Karpas-422 (cell line): Measurements from ENCODE around the gene CRYGA. TPM values are rescaled to one million over a fixed set of nuclear protein-coding genes. Genes with fewer than 3 reads are reported as not detected.

Source experiments
- DNase-seq: peaks from one replicate; pipeline ENCODE4 v3.0.0-alpha.2; 2015
- H2AFZ ChIP-seq: fragments of 200-600 bp; sonication (generic); 2 replicates; pipeline ENCODE4 v1.6.1; 2014; ENCODE audit warnings: antibody characterized with exemption, low read length, mixed read lengths
- H3K27ac ChIP-seq: fragments of 200-600 bp; sonication (generic); 2 replicates; pipeline ENCODE4 v1.5.1; 2014; ENCODE audit warnings: mild to moderate bottlenecking, low read length, moderate library complexity
- H3K27me3 ChIP-seq: fragments of 200-600 bp; sonication (generic); 2 replicates; pipeline ENCODE4 v1.6.1; 2014; ENCODE audit warnings: low read length, mixed read lengths
- H3K36me3 ChIP-seq: fragments of 200-600 bp; sonication (generic); 2 replicates; pipeline ENCODE4 v1.6.1; 2014; ENCODE audit warnings: low read length, mixed read lengths; ENCODE audit not compliant: insufficient read depth
- H3K4me1 ChIP-seq: fragments of 200-600 bp; sonication (generic); 2 replicates; pipeline ENCODE4 v1.6.1; 2014; ENCODE audit warnings: mild to moderate bottlenecking, low read length, mixed read lengths
- H3K4me2 ChIP-seq: fragments of 200-600 bp; sonication (generic); 2 replicates; pipeline ENCODE4 v1.6.1; 2014; ENCODE audit warnings: low read length, low read depth, mild to moderate bottlenecking; ENCODE audit not compliant: poor library complexity, severe bottlenecking
- H3K4me3 ChIP-seq: fragments of 200-600 bp; sonication (generic); 2 replicates; pipeline ENCODE4 v1.5.1; 2014; ENCODE audit warnings: mild to moderate bottlenecking, antibody characterized with exemption, low read length, mixed read lengths
- H3K79me2 ChIP-seq: fragments of 200-600 bp; sonication (generic); 2 replicates; pipeline ENCODE4 v1.6.1; 2014; ENCODE audit warnings: mild to moderate bottlenecking, low read length, mixed read lengths
- H3K9ac ChIP-seq: fragments of 200-600 bp; sonication (generic); 2 replicates; pipeline ENCODE4 v1.6.0; 2014; ENCODE audit warnings: low read length
- H3K9me2 ChIP-seq: fragments of 200-600 bp; sonication (generic), shearing (Covaris generic); replicated peaks from 2 replicates; pipeline ENCODE4 v1.6.0; 2014; ENCODE audit warnings: mild to moderate bottlenecking, low read length, moderate library complexity; ENCODE audit not compliant: insufficient read depth
- H3K9me3 ChIP-seq: fragments of 300-700, 200-600 bp; sonication (generic); 2 replicates; pipeline ENCODE4 v1.6.1; 2014; ENCODE audit warnings: low read length, mixed read lengths
- H4K20me1 ChIP-seq: fragments of 200-600 bp; sonication (generic); 2 replicates; pipeline ENCODE4 v1.6.1; 2014; ENCODE audit warnings: mild to moderate bottlenecking, antibody characterized with exemption, low read length, low read depth; ENCODE audit not compliant: insufficient read depth
- total RNA-seq: library from RNA; depleted of rRNA; stranded (reverse); fragments of >200 nt; shearing (Covaris generic); gene quantifications from 2 replicates; pipeline ENCODE4 v1.2.3, GENCODE V29; 2014; ENCODE audit warnings: low replicate concordance; rRNA removed

The CRYGA gene
- not detected in 2 replicates for total RNA-seq

GRCh38 chr2:208163489-208163888 is at the start of gene CRYGA:
TSS of gene CRYGA (minus strand) at chr2:208163589. CDS start at chr2:208163556, 33 bp downstream.
- no peak within 1 kb of the TSS for H3K27ac ChIP-seq

GRCh38 chr2:208210688-208211451 is 47.5 kb upstream of the CRYGA start:
- Histone ChIP-seq H3K4me1 (no peaks in the 10 kb centered on the region), H2AFZ (no peak overlapping the region), H3K9ac (no peak overlapping the region)

More at GRCh38 chr2:208163489-208163888, at the start of gene CRYGA:
- Histone ChIP-seq H3K4me1 (no peaks in the 10 kb centered on the region), H3K79me2 (no peaks in the 10 kb centered on the region), H3K9ac (no peak within 1 kb of the TSS), H3K4me3 (no peak within 1 kb of the TSS), H3K27me3 (no peaks in the 10 kb centered on the region), H3K9me2 (no peaks in the 10 kb centered on the region), H3K4me2 (no peak within 1 kb of the TSS), H4K20me1 (no peaks in the 10 kb centered on the region), H3K36me3 (no peaks in the 10 kb centered on the region), H3K9me3 (no peaks in the 10 kb centered on the region), H2AFZ (no peak within 1 kb of the TSS)
- no peak for DNase-seq

GRCh38 chr2:208208335-208209085 is 45.1 kb upstream of the CRYGA start:
- no peaks in the 10 kb centered on the region for H3K4me1 ChIP-seq
- H3K4me3 ChIP-seq: no peak overlapping the region
- no peaks in the 10 kb centered on the region for H4K20me1 ChIP-seq
- no peak overlapping the region for H3K4me2 ChIP-seq
- no peaks in the 10 kb centered on the region for H3K27me3 ChIP-seq
- H3K36me3 ChIP-seq: no peaks in the 10 kb centered on the region
- no peak overlapping the region for H3K9ac ChIP-seq
- no peaks in the 10 kb centered on the region for H3K9me2 ChIP-seq
- DNase-seq: no peak
- no peak overlapping the region for H3K27ac ChIP-seq
- H3K9me3 ChIP-seq: no peaks in the 10 kb centered on the region
- no peaks in the 10 kb centered on the region for H3K79me2 ChIP-seq
- no peak overlapping the region for H2AFZ ChIP-seq

More at GRCh38 chr2:208210688-208211451, 47.5 kb upstream of the CRYGA start:
- Histone ChIP-seq H4K20me1 (no peaks in the 10 kb centered on the region), H3K4me2 (no peak overlapping the region), H3K27me3 (no peaks in the 10 kb centered on the region), H3K9me3 (no peaks in the 10 kb centered on the region), H3K4me3 (no peak overlapping the region), H3K36me3 (no peaks in the 10 kb centered on the region), H3K9me2 (no peaks in the 10 kb centered on the region), H3K79me2 (no peaks in the 10 kb centered on the region), H3K27ac (no peak overlapping the region)
- no peak for DNase-seq

GRCh38 chr2:208207769-208208168 is 44.4 kb upstream of the CRYGA start:
- no peaks in the 10 kb centered on the region for H4K20me1 ChIP-seq
- H3K9ac ChIP-seq: no peak overlapping the region
- H3K79me2 ChIP-seq: no peaks in the 10 kb centered on the region
- H3K9me3 ChIP-seq: no peaks in the 10 kb centered on the region
- no peak overlapping the region for H3K4me2 ChIP-seq
- no peak overlapping the region for H2AFZ ChIP-seq
- no peaks in the 10 kb centered on the region for H3K36me3 ChIP-seq
- H3K4me1 ChIP-seq: no peaks in the 10 kb centered on the region
- DNase-seq: no peak
- H3K27me3 ChIP-seq: no peaks in the 10 kb centered on the region
- no peak overlapping the region for H3K27ac ChIP-seq
- H3K9me2 ChIP-seq: no peaks in the 10 kb centered on the region
- H3K4me3 ChIP-seq: no peak overlapping the region

GRCh38 chr2:208204166-208204565 is 40.8 kb upstream of the CRYGA start:
- no peaks in the 10 kb centered on the region for H3K27me3 ChIP-seq
- no peak for DNase-seq
- no peaks in the 10 kb centered on the region for H3K9me2 ChIP-seq
- no peak overlapping the region for H3K4me3 ChIP-seq
- H3K4me1 ChIP-seq: no peaks in the 10 kb centered on the region
- no peaks in the 10 kb centered on the region for H3K9me3 ChIP-seq
- H2AFZ ChIP-seq: no peak overlapping the region
- no peaks in the 10 kb centered on the region for H3K79me2 ChIP-seq
- H3K36me3 ChIP-seq: no peaks in the 10 kb centered on the region
- H3K9ac ChIP-seq: no peak overlapping the region
- H3K27ac ChIP-seq: no peak overlapping the region
- no peak overlapping the region for H3K4me2 ChIP-seq
- H4K20me1 ChIP-seq: no peaks in the 10 kb centered on the region

GRCh38 chr2:208195531-208195930 is 32.1 kb upstream of the CRYGA start:
- H3K9me2 ChIP-seq: no peaks in the 10 kb centered on the region
- H2AFZ ChIP-seq: no peak overlapping the region
- DNase-seq: no peak
- no peaks in the 10 kb centered on the region for H3K4me1 ChIP-seq
- H3K4me3 ChIP-seq: no peak overlapping the region
- H3K9me3 ChIP-seq: no peaks in the 10 kb centered on the region
- H3K9ac ChIP-seq: no peak overlapping the region
- no peaks in the 10 kb centered on the region for H4K20me1 ChIP-seq
- H3K27ac ChIP-seq: no peak overlapping the region
- H3K4me2 ChIP-seq: no peak overlapping the region
- H3K27me3 ChIP-seq: no peaks in the 10 kb centered on the region
- no peaks in the 10 kb centered on the region for H3K79me2 ChIP-seq
- no peaks in the 10 kb centered on the region for H3K36me3 ChIP-seq

GRCh38 chr2:208192611-208193236 is 29.3 kb upstream of the CRYGA start:
- Histone ChIP-seq H3K27me3 (no peaks in the 10 kb centered on the region), H3K79me2 (no peaks in the 10 kb centered on the region), H3K9me3 (no peaks in the 10 kb centered on the region), H3K27ac (no peak overlapping the region), H4K20me1 (no peaks in the 10 kb centered on the region), H3K4me3 (no peak overlapping the region), H3K4me2 (no peak overlapping the region), H2AFZ (no peak overlapping the region), H3K4me1 (no peaks in the 10 kb centered on the region), H3K9me2 (no peaks in the 10 kb centered on the region), H3K9ac (no peak overlapping the region), H3K36me3 (no peaks in the 10 kb centered on the region)
- DNase-seq: no peak
